ENCODE data around the gene AMER1. TPM values are rescaled to one million over a fixed set of nuclear protein-coding genes. Genes with fewer than 3 reads are reported as not detected.
"Not testable (repeated sequence)": the region's sequence is repeated elsewhere in the genome, so short reads cannot be mapped to it uniquely, and the experiment has no call there.

The AMER1 gene
- polyA plus RNA-seq, 1 donor (not counting 4 experiments of a cell fraction or from before 2014, with no cell fraction given): 1.3 TPM

GRCh38 chrX:64229154-64229553 lies 23.6 kb upstream of the AMER1 start:
- dilution Hi-C loops (cut with MboI; ENCODE audit: extremely low pct_ligation_motif_present, low sequenced_read_pairs): no loop called here
- Histone ChIP-seq H3K27ac (ENCODE audit: control insufficient read depth, insufficient read depth, low read length) (no peak overlapping the region), H2AFZ (ENCODE audit: control insufficient read depth, low read length) (no peak overlapping the region), H3K79me2 (ENCODE audit: control insufficient read depth, insufficient read depth, low read length) (no peaks in the 10 kb centered on the region), H3K4me1 (ENCODE audit: control insufficient read depth, extremely low read depth, insufficient read depth, low read length) (no peaks in the 10 kb centered on the region), H3K4me3 (ENCODE audit: control insufficient read depth in 2 of 3, extremely low read depth in 1 of 3, insufficient read depth in 2 of 3, low read depth in 1 of 3, low read length in 3 of 3) (no peak overlapping the region), H4K20me1 (ENCODE audit: control insufficient read depth, extremely low read depth, insufficient read depth, low read length) (no peaks in the 10 kb centered on the region), H3K27me3 (ENCODE audit: control insufficient read depth, extremely low read depth, insufficient read depth, low read length) (no peaks in the 10 kb centered on the region), H3K36me3 (ENCODE audit: control insufficient read depth in 2 of 2, extremely low read depth in 1 of 2, insufficient read depth in 2 of 2, low read length in 2 of 2) (no peaks in the 10 kb centered on the region), H3K9ac (ENCODE audit: control insufficient read depth, extremely low read depth, insufficient read depth, low read length) (no peak overlapping the region), H3K9me1 (ENCODE audit: control insufficient read depth, extremely low read depth, insufficient read depth, low read length) (no peaks in the 10 kb centered on the region), H3K4me2 (ENCODE audit: control insufficient read depth, extremely low read depth, insufficient read depth, low read depth, low read length) (no peak overlapping the region), H3K9me3 (ENCODE audit: control insufficient read depth, low read depth, low read length) (no peaks in the 10 kb centered on the region)
- TF ChIP-seq EZH2 (IDR thresholded peaks at IDR 0.05; ENCODE audit: low read length): no peak
- TF ChIP-seq CTCF (optimal IDR thresholded peaks at IDR 0.05 in 1 of 3, IDR thresholded peaks at IDR 0.05 in 1 of 3, conservative IDR thresholded peaks at IDR 0.05 in 1 of 3; ENCODE audit: extremely low read depth in 1 of 3, insufficient read depth in 2 of 3, low read length in 3 of 3): no peak
- no peak for FAIRE-seq
- DNase-seq (ENCODE audit: low read depth, low spot score): no peak

- Histone ChIP-seq H3K4me2 (ENCODE audit: control insufficient read depth, extremely low read depth, insufficient read depth, low read depth, low read length) (no peak overlapping the region), H3K9me1 (ENCODE audit: control insufficient read depth, extremely low read depth, insufficient read depth, low read length) (no peaks in the 10 kb centered on the region), H3K4me3 (ENCODE audit: control insufficient read depth in 2 of 3, extremely low read depth in 1 of 3, insufficient read depth in 2 of 3, low read depth in 1 of 3, low read length in 3 of 3) (no peak overlapping the region), H3K27ac (ENCODE audit: control insufficient read depth, insufficient read depth, low read length) (no peak overlapping the region), H4K20me1 (ENCODE audit: control insufficient read depth, extremely low read depth, insufficient read depth, low read length) (no peaks in the 10 kb centered on the region), H3K9me3 (ENCODE audit: control insufficient read depth, low read depth, low read length) (no peaks in the 10 kb centered on the region), H3K79me2 (ENCODE audit: control insufficient read depth, insufficient read depth, low read length) (no peaks in the 10 kb centered on the region), H3K36me3 (ENCODE audit: control insufficient read depth in 2 of 2, extremely low read depth in 1 of 2, insufficient read depth in 2 of 2, low read length in 2 of 2) (no peaks in the 10 kb centered on the region), H3K9ac (ENCODE audit: control insufficient read depth, extremely low read depth, insufficient read depth, low read length) (no peak overlapping the region), H2AFZ (ENCODE audit: control insufficient read depth, low read length) (no peak overlapping the region), H3K27me3 (ENCODE audit: control insufficient read depth, extremely low read depth, insufficient read depth, low read length) (no peaks in the 10 kb centered on the region), H3K4me1 (ENCODE audit: control insufficient read depth, extremely low read depth, insufficient read depth, low read length) (no peaks in the 10 kb centered on the region)
- TF ChIP-seq EZH2 (IDR thresholded peaks at IDR 0.05; ENCODE audit: low read length): no peak
- no peak for TF ChIP-seq CTCF (optimal IDR thresholded peaks at IDR 0.05 in 1 of 3, IDR thresholded peaks at IDR 0.05 in 1 of 3, conservative IDR thresholded peaks at IDR 0.05 in 1 of 3; ENCODE audit: extremely low read depth in 1 of 3, insufficient read depth in 2 of 3, low read length in 3 of 3)
- dilution Hi-C loops (cut with MboI; ENCODE audit: extremely low pct_ligation_motif_present, low sequenced_read_pairs): no loop called here
- FAIRE-seq (no peak), DNase-seq (ENCODE audit: low read depth, low spot score) (no peak)
Observed at GRCh38 chrX:64218023-64218422, 12.5 kb upstream of the AMER1 start.

DNA sequence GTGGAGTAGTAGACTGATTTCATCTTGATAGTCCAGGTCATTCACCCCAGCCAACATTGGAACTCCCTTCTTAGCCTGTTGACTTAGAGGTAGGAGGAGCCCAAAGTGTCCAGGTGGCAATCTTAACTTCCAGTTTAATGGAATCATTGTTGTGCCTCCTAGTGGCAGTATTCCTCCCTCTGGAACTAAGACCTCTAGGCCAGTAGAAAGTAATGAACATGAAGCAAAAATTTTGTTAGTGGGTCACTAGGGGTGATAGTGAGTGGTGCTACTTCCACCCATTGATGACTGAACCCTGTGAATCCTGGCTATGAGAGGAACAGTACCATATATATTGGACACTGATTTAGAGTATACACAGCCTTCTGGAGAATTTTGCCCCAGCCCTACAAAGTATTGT lies 8.5 kb upstream of the AMER1 start:
- H2AFZ ChIP-seq (ENCODE audit: control insufficient read depth, low read length); FAIRE-seq; DNase-seq (ENCODE audit: low read depth, low spot score); H3K27me3 ChIP-seq (ENCODE audit: control insufficient read depth, extremely low read depth, insufficient read depth, low read length); H3K27ac ChIP-seq (ENCODE audit: control insufficient read depth, insufficient read depth, low read length); H3K4me3 ChIP-seq (ENCODE audit: control insufficient read depth in 2 of 3, extremely low read depth in 1 of 3, insufficient read depth in 2 of 3, low read depth in 1 of 3, low read length in 3 of 3); H4K20me1 ChIP-seq (ENCODE audit: control insufficient read depth, extremely low read depth, insufficient read depth, low read length); H3K79me2 ChIP-seq (ENCODE audit: control insufficient read depth, insufficient read depth, low read length); H3K9me3 ChIP-seq (ENCODE audit: control insufficient read depth, low read depth, low read length); H3K4me2 ChIP-seq (ENCODE audit: control insufficient read depth, extremely low read depth, insufficient read depth, low read depth, low read length); dilution Hi-C loops (cut with MboI; ENCODE audit: extremely low pct_ligation_motif_present, low sequenced_read_pairs); H3K36me3 ChIP-seq (ENCODE audit: control insufficient read depth in 2 of 2, extremely low read depth in 1 of 2, insufficient read depth in 2 of 2, low read length in 2 of 2); H3K9me1 ChIP-seq (ENCODE audit: control insufficient read depth, extremely low read depth, insufficient read depth, low read length); H3K9ac ChIP-seq (ENCODE audit: control insufficient read depth, extremely low read depth, insufficient read depth, low read length); H3K4me1 ChIP-seq (ENCODE audit: control insufficient read depth, extremely low read depth, insufficient read depth, low read length): not testable (repeated sequence)

Data from keratinocyte (primary cell).